Ammon's horn (tissue), 1 donor: ENCODE data around the gene TUBB3.
"Not testable (repeated sequence)": the region's sequence is repeated elsewhere in the genome, so short reads cannot be mapped to it uniquely, and the experiment has no call there.

Experiments used
- DNase-seq: peaks from one replicate; pipeline ENCODE4 v3.0.0-alpha.2; 2016; ENCODE audit warnings: low spot score

The TUBB3 gene

GRCh38 chr16:89918453-89919347 lies 4.4 kb upstream of the TUBB3 start, which contains the start of gene MC1R:
TSS of gene MC1R (plus strand) at chr16:89918862. CDS start at chr16:89919259, 397 bp downstream.
- DNase-seq = no peak

GRCh38 chr16:89919535-89920406 lies 3.4 kb upstream of the TUBB3 start:
- no peak for DNase-seq

- DNase-seq = no peak
These were observed 2.4 kb upstream of the TUBB3 start for GRCh38 chr16:89920723-89921122.

- DNase-seq = no peak
These were observed 1.9 kb upstream of the TUBB3 start for GRCh38 chr16:89921131-89921701.

GRCh38 chr16:89921702-89922476 lies 1.3 kb upstream of the TUBB3 start:
- no peak for DNase-seq

GRCh38 chr16:89922477-89922883 lies 662 bp upstream of the TUBB3 start:
- no peak for DNase-seq

- DNase-seq = no peak
These were observed 626 bp downstream of the TUBB3 start for GRCh38 chr16:89923640-89924296.

- peak; percentile 79 for DNase-seq
These were observed 1.3 kb downstream of the TUBB3 start for GRCh38 chr16:89924297-89924924.

GRCh38 chr16:89924925-89925307 lies 1.8 kb downstream of the TUBB3 start:
- DNase-seq = no peak

- DNase-seq = no peak
These were observed 2.5 kb downstream of the TUBB3 start for GRCh38 chr16:89925596-89926079.

GRCh38 chr16:89931305-89931896 lies 8.3 kb downstream of the TUBB3 start:
- no peak for DNase-seq

GRCh38 chr16:89931964-89932363 lies 8.8 kb downstream of the TUBB3 start:
- DNase-seq = no peak

GRCh38 chr16:89934019-89934418 lies 10.9 kb downstream of the TUBB3 start:
- DNase-seq = not testable (repeated sequence)

- no peak for DNase-seq
These were observed 11.7 kb downstream of the TUBB3 start for GRCh38 chr16:89934611-89935553.

- DNase-seq = not testable (repeated sequence)
These were observed 12.5 kb downstream of the TUBB3 start for GRCh38 chr16:89935620-89936019.

GRCh38 chr16:89936034-89936433 lies 12.9 kb downstream of the TUBB3 start:
- DNase-seq = no peak

GRCh38 chr16:89936508-89936907 lies 13.4 kb downstream of the TUBB3 start:
- no peak for DNase-seq

GRCh38 chr16:89936981-89937380 lies 13.8 kb downstream of the TUBB3 start:
- no peak for DNase-seq
